OCI-LY1 (cell line): ENCODE results near the gene AREL1.

Source experiments
- H2AFZ ChIP-seq: fragments of 200-600 bp; sonication (generic), shearing (Covaris generic); 2 replicates; pipeline ENCODE4 v1.6.0; 2014; ENCODE audit warnings: antibody characterized with exemption, mild to moderate bottlenecking, low read length
- H3F3A ChIP-seq: fragments of 200-600 bp; sonication (generic), shearing (Covaris generic); 2 replicates; pipeline ENCODE4 v1.6.0; 2014; ENCODE audit warnings: mild to moderate bottlenecking, antibody characterized with exemption, low read length, moderate library complexity; ENCODE audit not compliant: insufficient read depth
- H3K27ac ChIP-seq: fragments of 200-600 bp; sonication (generic); 2 replicates; pipeline ENCODE4 v1.5.1; 2014; ENCODE audit warnings: low read length, mixed run types, mild to moderate bottlenecking, low read depth; ENCODE audit not compliant: poor library complexity, severe bottlenecking
- H3K27me3 ChIP-seq: fragments of 200-600 bp; sonication (generic); 2 replicates; pipeline ENCODE4 v1.6.0; 2014; ENCODE audit warnings: antibody characterized with exemption, mild to moderate bottlenecking, low read length, moderate library complexity; ENCODE audit not compliant: insufficient read depth
- H3K36me3 ChIP-seq: fragments of 200-600 bp; sonication (generic); 2 replicates; pipeline ENCODE4 v1.6.1; 2014; ENCODE audit warnings: mild to moderate bottlenecking, antibody characterized with exemption, low read length, moderate library complexity, mixed read lengths; ENCODE audit not compliant: insufficient read depth
- H3K4me1 ChIP-seq: fragments of 200-600 bp; sonication (generic); 2 replicates; pipeline ENCODE4 v1.5.1; 2014; ENCODE audit warnings: mild to moderate bottlenecking, low read length, moderate library complexity; ENCODE audit not compliant: insufficient read depth, severe bottlenecking
- H3K4me2 ChIP-seq: fragments of 200-600 bp; sonication (generic), shearing (Covaris generic); 2 replicates; pipeline ENCODE4 v1.6.1; 2014; ENCODE audit warnings: low read length
- H3K4me3 ChIP-seq: fragments of 200-600 bp; sonication (generic); 2 replicates; pipeline ENCODE4 v1.5.1; 2014; ENCODE audit warnings: low read length, low read depth, mild to moderate bottlenecking, mixed read lengths; ENCODE audit not compliant: poor library complexity, severe bottlenecking
- H3K79me2 ChIP-seq: fragments of 200-600 bp; shearing (Covaris generic); 2 replicates; pipeline ENCODE4 v1.6.1; 2016; ENCODE audit warnings: mixed run types, low read length, mixed read lengths; ENCODE audit not compliant: insufficient read depth
- H3K9ac ChIP-seq: fragments of 200-600 bp; sonication (generic), shearing (Covaris generic); 2 replicates; pipeline ENCODE4 v1.6.1; 2014; ENCODE audit warnings: mild to moderate bottlenecking, low read length, mixed read lengths
- H3K9me2 ChIP-seq: fragments of 200-600 bp; sonication (generic), shearing (Covaris generic); 2 replicates; pipeline ENCODE4 v1.6.1; 2014; ENCODE audit warnings: low read depth, mild to moderate bottlenecking, low read length, mixed read lengths
- H3K9me3 ChIP-seq: fragments of 200-600 bp; shearing (Covaris generic); 2 replicates; pipeline ENCODE4 v1.6.1; 2014; ENCODE audit warnings: low read length, mixed read lengths
- H4K20me1 ChIP-seq: fragments of 200-600 bp; sonication (generic), shearing (Covaris generic); 2 replicates; pipeline ENCODE4 v1.6.0; 2016; ENCODE audit warnings: mild to moderate bottlenecking, low read length; ENCODE audit not compliant: insufficient read depth
- EZH2 ChIP-seq: fragments of 200-600 bp; sonication (generic), shearing (Covaris generic); IDR thresholded peaks from 2 replicates; pipeline ENCODE4 v1.8.0; 2017; ENCODE audit warnings: borderline replicate concordance, mixed run types, mild to moderate bottlenecking, antibody characterized with exemption, low read length, moderate library complexity, mixed read lengths
- TF ChIP-seq, protein P1 (sequence below): fragments of 200-600 bp; sonication (generic), shearing (Covaris generic); IDR thresholded peaks from 2 replicates; pipeline ENCODE4 v1.5.1; 2017; ENCODE audit warnings: mild to moderate bottlenecking, antibody characterized with exemption, low read length, moderate library complexity, mixed read lengths

The AREL1 gene

GRCh38 chr14:74620497-74620921 lies 92.4 kb downstream of the AREL1 start:
- H3K9me2 ChIP-seq: no peaks in the 10 kb centered on the region
- H3K4me2 ChIP-seq: no peak overlapping the region
- H3K9me3 ChIP-seq: no peaks in the 10 kb centered on the region
- no peaks in the 10 kb centered on the region for H3K27me3 ChIP-seq
- H3K4me3 ChIP-seq: no peak overlapping the region
- no peaks in the 10 kb centered on the region for H3F3A ChIP-seq
- no peak overlapping the region for H3K9ac ChIP-seq
- no peak overlapping the region for H2AFZ ChIP-seq
- no peaks in the 10 kb centered on the region for H3K36me3 ChIP-seq
- H3K27ac ChIP-seq: no peak overlapping the region
- TF ChIP-seq, protein P1, sequence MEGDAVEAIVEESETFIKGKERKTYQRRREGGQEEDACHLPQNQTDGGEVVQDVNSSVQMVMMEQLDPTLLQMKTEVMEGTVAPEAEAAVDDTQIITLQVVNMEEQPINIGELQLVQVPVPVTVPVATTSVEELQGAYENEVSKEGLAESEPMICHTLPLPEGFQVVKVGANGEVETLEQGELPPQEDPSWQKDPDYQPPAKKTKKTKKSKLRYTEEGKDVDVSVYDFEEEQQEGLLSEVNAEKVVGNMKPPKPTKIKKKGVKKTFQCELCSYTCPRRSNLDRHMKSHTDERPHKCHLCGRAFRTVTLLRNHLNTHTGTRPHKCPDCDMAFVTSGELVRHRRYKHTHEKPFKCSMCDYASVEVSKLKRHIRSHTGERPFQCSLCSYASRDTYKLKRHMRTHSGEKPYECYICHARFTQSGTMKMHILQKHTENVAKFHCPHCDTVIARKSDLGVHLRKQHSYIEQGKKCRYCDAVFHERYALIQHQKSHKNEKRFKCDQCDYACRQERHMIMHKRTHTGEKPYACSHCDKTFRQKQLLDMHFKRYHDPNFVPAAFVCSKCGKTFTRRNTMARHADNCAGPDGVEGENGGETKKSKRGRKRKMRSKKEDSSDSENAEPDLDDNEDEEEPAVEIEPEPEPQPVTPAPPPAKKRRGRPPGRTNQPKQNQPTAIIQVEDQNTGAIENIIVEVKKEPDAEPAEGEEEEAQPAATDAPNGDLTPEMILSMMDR: no peak
- TF ChIP-seq EZH2: no peak
- no peaks in the 10 kb centered on the region for H3K79me2 ChIP-seq
- H4K20me1 ChIP-seq: no peaks in the 10 kb centered on the region
- peaks cover 16% of the 10 kb centered on the region for H3K4me1 ChIP-seq

DNA sequence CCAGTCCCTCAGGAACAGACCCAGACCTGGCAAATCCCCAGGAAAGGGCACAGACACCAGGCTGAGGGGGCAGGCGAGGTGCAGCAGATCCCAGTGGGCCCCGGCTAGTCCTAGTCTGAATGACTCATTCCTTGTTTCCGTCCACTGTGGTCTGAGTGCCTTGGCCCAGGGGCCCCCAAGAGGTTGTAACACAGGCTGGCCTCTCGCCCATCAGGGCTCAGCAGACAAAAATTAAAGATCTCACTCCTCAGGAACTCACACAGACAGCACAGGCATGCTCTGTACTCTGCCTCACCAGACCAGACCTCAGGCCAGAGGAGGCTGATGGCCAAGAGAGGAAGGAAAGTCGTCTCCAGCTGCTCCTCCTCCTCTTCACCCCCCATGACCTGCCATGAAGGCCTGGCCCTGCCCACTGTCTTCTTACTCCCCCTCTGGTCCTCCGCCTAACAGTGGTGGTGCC lies 93.2 kb downstream of the AREL1 start:
- Histone ChIP-seq H3K9me2 (no peaks in the 10 kb centered on the region), H3K27ac (no peak overlapping the region), H3K9ac (no peak overlapping the region), H3K27me3 (no peaks in the 10 kb centered on the region), H3K36me3 (no peaks in the 10 kb centered on the region), H2AFZ (no peak overlapping the region), H3K4me3 (no peak overlapping the region), H3K4me2 (no peak overlapping the region), H3K4me1 (peaks cover 16% of the 10 kb centered on the region), H3K79me2 (no peaks in the 10 kb centered on the region), H4K20me1 (no peaks in the 10 kb centered on the region), H3K9me3 (no peaks in the 10 kb centered on the region), H3F3A (no peaks in the 10 kb centered on the region)
- TF ChIP-seq, protein P1: no peak
- TF ChIP-seq EZH2: no peak

DNA sequence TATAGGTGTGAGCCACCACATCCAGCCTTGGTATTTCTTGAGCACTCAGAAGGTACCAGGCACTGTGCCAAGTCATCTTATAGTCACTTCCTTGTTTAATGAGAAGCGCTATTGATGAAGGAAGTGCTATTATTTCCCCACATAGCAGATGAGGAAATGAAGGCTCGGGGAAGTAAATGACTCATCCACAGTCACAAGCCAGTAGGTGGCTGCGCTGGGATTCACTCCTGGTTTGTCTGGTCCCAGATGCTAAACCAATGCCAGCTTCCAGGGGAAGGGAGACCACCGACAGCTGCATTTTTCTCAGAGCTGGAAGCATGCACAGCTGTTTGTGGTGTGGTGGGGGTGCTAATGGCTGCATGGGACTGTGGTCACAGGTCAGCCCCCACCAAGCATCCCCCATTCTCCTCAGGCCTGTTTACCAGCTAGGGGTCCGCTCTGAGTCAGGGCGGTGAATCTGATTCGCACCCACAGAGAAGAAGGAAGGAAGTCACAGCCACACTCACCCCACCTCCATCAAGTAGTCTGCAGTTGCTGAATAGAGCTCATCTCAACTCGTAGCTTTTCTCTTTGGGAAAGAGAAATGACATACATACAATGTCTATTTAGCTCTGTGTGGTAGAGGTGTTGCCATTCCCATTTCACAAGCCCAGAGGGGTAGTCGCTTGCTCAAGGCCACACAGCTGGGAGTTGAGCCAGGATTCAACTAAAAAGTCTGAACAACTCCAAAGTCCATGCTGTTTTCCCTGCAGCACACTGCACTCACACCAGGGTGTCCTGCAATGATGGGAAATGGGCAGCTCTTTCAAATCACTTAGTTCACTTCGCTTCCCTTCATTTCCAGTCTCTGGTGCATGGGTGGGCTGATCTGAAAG lies 94.6 kb downstream of the AREL1 start:
- no peaks in the 10 kb centered on the region for H3K36me3 ChIP-seq
- H3K9me3 ChIP-seq: no peaks in the 10 kb centered on the region
- peaks cover 16% of the 10 kb centered on the region for H3K4me1 ChIP-seq
- TF ChIP-seq, protein P1: no peak
- TF ChIP-seq EZH2: no peak
- no peaks in the 10 kb centered on the region for H4K20me1 ChIP-seq
- peak overlapping the region; percentile 24 for H3K4me3 ChIP-seq
- no peak overlapping the region; the same call in 1 of the 2 replicates for H3K9ac ChIP-seq
- H3K79me2 ChIP-seq: no peaks in the 10 kb centered on the region
- no peak overlapping the region for H3K27ac ChIP-seq
- peak overlapping the region; percentile 45 for H3K4me2 ChIP-seq
- peak overlapping the region; percentile 8; the same call in 1 of the 2 replicates for H2AFZ ChIP-seq
- no peaks in the 10 kb centered on the region for H3K9me2 ChIP-seq
- no peaks in the 10 kb centered on the region for H3F3A ChIP-seq
- no peaks in the 10 kb centered on the region for H3K27me3 ChIP-seq
